Activated T-cell treated with anti-CD3 and anti-CD28 coated beads, Interleukin-2, amount 50 U/mL, for 72 hours (primary cell): ENCODE measurements around the gene BICC1. TPM values are rescaled to one million over a fixed set of nuclear protein-coding genes. Genes with fewer than 3 reads are reported as not detected.

Source experiments
- ATAC-seq, 2 donors: fragments of 150-1000 bp; cut with Tn5 transposase; replicated peaks in 1 of 2; 2 replicates each; pipeline ENCODE4 v1.10.0; 2021; ENCODE audit warnings: moderate library complexity in 2 of 2, mild to moderate bottlenecking in 1 of 2
- DNase-seq, 2 donors: peaks; one replicate each; pipeline ENCODE4 v3.0.0; 2021 to 2022; ENCODE audit warnings: mixed read lengths in 1 of 2
- H3K27ac Mint-ChIP-seq: one replicate; pipeline ENCODE4 v1.8.0; 2022; ENCODE audit warnings: mild to moderate bottlenecking, moderate library complexity, mixed read lengths
- H3K27me3 Mint-ChIP-seq: one replicate; pipeline ENCODE4 v1.8.0; 2022; ENCODE audit warnings: low read depth, mixed read lengths
- H3K36me3 Mint-ChIP-seq, 2 donors: one replicate each; pipeline ENCODE4 v1.8.0; 2022; ENCODE audit warnings: mixed read lengths in 2 of 2, mild to moderate bottlenecking in 1 of 2; ENCODE audit not compliant: insufficient read depth in 2 of 2
- H3K4me1 Mint-ChIP-seq: one replicate; pipeline ENCODE4 v1.8.0; 2022; ENCODE audit warnings: low read depth, mixed read lengths
- H3K4me3 Mint-ChIP-seq, 2 donors: one replicate each; pipeline ENCODE4 v1.8.0; 2022; ENCODE audit warnings: mild to moderate bottlenecking in 2 of 2, mixed read lengths in 2 of 2, moderate library complexity in 2 of 2
- H3K9me3 Mint-ChIP-seq, 2 donors: one replicate each; pipeline ENCODE4 v1.8.0; 2022; ENCODE audit warnings: mixed read lengths in 2 of 2
- total RNA-seq, 2 donors: library from RNA; stranded (reverse); gene quantifications; one replicate each; pipeline ENCODE4 v1.2.3, GENCODE V29; 2022

The BICC1 gene
- total RNA-seq, 2 donors from 2014 or later = not detected

DNA sequence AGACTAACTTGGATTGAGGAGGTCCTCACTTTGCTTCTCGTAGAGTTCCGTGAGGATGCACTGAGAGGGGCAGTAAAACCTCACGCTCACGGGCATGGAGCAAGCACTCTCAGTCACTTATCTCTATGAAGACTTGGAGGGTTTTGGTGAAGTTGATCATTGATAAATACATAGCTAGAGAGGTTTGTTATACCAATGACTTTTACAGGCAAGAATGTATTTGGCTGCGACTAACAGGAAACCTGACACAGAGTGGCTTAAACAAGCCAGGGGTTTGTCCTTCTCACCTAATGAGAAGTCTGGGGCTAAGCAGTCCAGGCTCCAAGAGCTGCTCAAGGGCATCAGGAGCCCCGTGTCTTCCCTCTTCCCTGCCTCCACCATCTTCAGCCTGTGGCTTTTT lies 6.1 kb downstream of the BICC1 start:
- no peak for ATAC-seq
- H3K36me3 Mint-ChIP-seq = peaks cover 0 to 2% of the 10 kb centered on the region in 2 donors
- no peak overlapping the region for H3K27ac Mint-ChIP-seq
- H3K27me3 Mint-ChIP-seq = peaks cover 63% of the 10 kb centered on the region
- no peak for DNase-seq
- no peak overlapping the region for H3K4me3 Mint-ChIP-seq
- no peaks in the 10 kb centered on the region for H3K9me3 Mint-ChIP-seq
- H3K4me1 Mint-ChIP-seq = peaks cover 11% of the 10 kb centered on the region

GRCh38 chr10:58529077-58529728 lies 16.5 kb downstream of the BICC1 start:
- ATAC-seq (no peak), DNase-seq (no peak)
- peaks cover 0 to 3% of the 10 kb centered on the region in 2 donors for H3K36me3 Mint-ChIP-seq
- H3K4me3 Mint-ChIP-seq = no peak overlapping the region
- no peak overlapping the region for H3K27ac Mint-ChIP-seq
- H3K27me3 Mint-ChIP-seq = peaks cover 6% of the 10 kb centered on the region
- peaks cover 2 to 3% of the 10 kb centered on the region in 2 donors for H3K9me3 Mint-ChIP-seq
- H3K4me1 Mint-ChIP-seq = no peaks in the 10 kb centered on the region

GRCh38 chr10:58531084-58531695 lies 18.5 kb downstream of the BICC1 start:
- Mint-ChIP-seq H3K4me3 (no peak overlapping the region), H3K27ac (no peak overlapping the region), H3K36me3 (peaks cover 2 to 4% of the 10 kb centered on the region in 2 donors), H3K27me3 (peaks cover 7% of the 10 kb centered on the region), H3K4me1 (no peaks in the 10 kb centered on the region), H3K9me3 (peaks cover 0 to 7% of the 10 kb centered on the region in 2 donors)
- ATAC-seq (peak; percentile 58 to 74), DNase-seq (peak; percentile 57 to 68)

GRCh38 chr10:58535311-58535710 lies 22.6 kb downstream of the BICC1 start:
- H3K36me3 Mint-ChIP-seq = peaks cover 2 to 4% of the 10 kb centered on the region in 2 donors
- no peak for ATAC-seq
- peaks cover 3 to 10% of the 10 kb centered on the region in 2 donors for H3K9me3 Mint-ChIP-seq
- no peak for DNase-seq
- no peaks in the 10 kb centered on the region for H3K4me1 Mint-ChIP-seq
- H3K27ac Mint-ChIP-seq = no peak overlapping the region
- H3K4me3 Mint-ChIP-seq = no peak overlapping the region
- H3K27me3 Mint-ChIP-seq = peaks cover 11% of the 10 kb centered on the region

- no peak for DNase-seq
- no peaks in the 10 kb centered on the region for H3K27me3 Mint-ChIP-seq
- H3K27ac Mint-ChIP-seq = no peak overlapping the region
These were observed 30.5 kb downstream of the BICC1 start for GRCh38 chr10:58543141-58543540.

DNA sequence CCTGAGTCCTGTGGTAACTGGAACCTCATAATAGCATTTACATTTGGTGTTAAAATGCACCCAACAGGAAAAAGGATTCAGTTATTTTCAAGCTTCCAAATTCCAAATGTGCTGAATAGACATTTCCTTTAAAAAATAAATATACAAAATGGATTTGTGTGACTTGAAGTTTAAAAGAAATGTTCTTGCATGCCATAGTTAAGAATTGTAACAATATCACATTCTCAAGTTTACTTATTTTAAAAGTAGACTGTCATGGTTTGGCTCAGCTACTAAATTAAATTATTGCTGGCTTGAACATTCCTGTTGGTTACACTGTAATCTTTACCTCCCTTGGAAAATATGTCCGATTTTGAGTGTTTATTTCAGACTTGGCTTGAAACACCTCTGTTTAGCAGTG lies 31.5 kb downstream of the BICC1 start:
- no peaks in the 10 kb centered on the region for H3K36me3 Mint-ChIP-seq
- no peaks in the 10 kb centered on the region for H3K4me1 Mint-ChIP-seq
- no peak overlapping the region for H3K27ac Mint-ChIP-seq
- H3K9me3 Mint-ChIP-seq = peaks cover 0 to under 1% of the 10 kb centered on the region in 2 donors
- H3K4me3 Mint-ChIP-seq = no peak overlapping the region
- ATAC-seq (no peak), DNase-seq (no peak)
- H3K27me3 Mint-ChIP-seq = no peaks in the 10 kb centered on the region

More at GRCh38 chr10:58543141-58543540, 30.5 kb downstream of the BICC1 start:
- no peak for ATAC-seq
- Mint-ChIP-seq H3K4me1 (no peaks in the 10 kb centered on the region), H3K4me3 (no peak overlapping the region), H3K36me3 (no peaks in the 10 kb centered on the region), H3K9me3 (peaks cover 0 to 2% of the 10 kb centered on the region in 2 donors)

- Mint-ChIP-seq H3K36me3 (no peaks in the 10 kb centered on the region), H3K27me3 (no peaks in the 10 kb centered on the region), H3K4me3 (no peak overlapping the region), H3K9me3 (no peaks in the 10 kb centered on the region), H3K27ac (no peak overlapping the region), H3K4me1 (no peaks in the 10 kb centered on the region)
- no peak for DNase-seq
- ATAC-seq = no peak
These were observed 32.8 kb downstream of the BICC1 start for GRCh38 chr10:58545427-58545826.

GRCh38 chr10:58546137-58546536 lies 33.5 kb downstream of the BICC1 start:
- Mint-ChIP-seq H3K36me3 (no peaks in the 10 kb centered on the region), H3K9me3 (no peaks in the 10 kb centered on the region), H3K27me3 (no peaks in the 10 kb centered on the region), H3K4me3 (no peak overlapping the region), H3K27ac (no peak overlapping the region), H3K4me1 (no peaks in the 10 kb centered on the region)
- DNase-seq (no peak), ATAC-seq (no peak)

DNA sequence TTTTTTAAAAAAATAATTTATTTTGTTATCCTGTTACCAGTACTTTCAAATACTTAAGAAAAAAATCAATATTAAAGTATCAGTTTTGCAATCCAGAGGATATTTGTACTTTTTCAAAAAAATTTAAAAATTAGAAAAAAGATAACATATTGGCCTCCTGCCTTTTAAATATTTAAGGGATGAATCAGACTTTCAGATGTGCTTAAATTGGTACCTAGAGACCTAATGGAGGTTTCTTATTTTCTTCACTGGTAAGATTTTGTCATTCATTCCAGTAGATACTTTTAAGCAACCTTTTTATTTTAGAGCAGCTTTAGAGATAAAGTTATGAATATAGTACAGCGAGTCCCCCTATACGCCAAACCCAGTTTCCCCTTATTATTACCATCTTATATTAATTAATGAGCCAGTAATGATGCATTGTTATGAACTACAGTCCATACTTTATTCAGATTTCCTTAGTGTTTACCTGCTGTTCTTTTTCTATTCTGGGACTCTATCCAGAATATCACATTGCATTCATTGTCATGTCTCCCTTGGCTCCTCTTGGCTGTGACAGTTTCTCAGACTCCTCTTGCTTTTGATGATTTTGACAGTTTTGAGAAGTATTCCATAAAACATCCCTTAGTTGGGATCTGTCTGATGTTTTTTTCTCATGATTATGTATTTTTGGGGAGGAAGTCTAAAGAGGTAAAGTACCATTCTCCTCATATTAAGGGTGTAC lies 34.2 kb downstream of the BICC1 start:
- Mint-ChIP-seq H3K4me3 (no peak overlapping the region), H3K27me3 (no peaks in the 10 kb centered on the region), H3K4me1 (no peaks in the 10 kb centered on the region), H3K27ac (no peak overlapping the region), H3K36me3 (no peaks in the 10 kb centered on the region), H3K9me3 (no peaks in the 10 kb centered on the region)
- DNase-seq (no peak), ATAC-seq (no peak)

DNA sequence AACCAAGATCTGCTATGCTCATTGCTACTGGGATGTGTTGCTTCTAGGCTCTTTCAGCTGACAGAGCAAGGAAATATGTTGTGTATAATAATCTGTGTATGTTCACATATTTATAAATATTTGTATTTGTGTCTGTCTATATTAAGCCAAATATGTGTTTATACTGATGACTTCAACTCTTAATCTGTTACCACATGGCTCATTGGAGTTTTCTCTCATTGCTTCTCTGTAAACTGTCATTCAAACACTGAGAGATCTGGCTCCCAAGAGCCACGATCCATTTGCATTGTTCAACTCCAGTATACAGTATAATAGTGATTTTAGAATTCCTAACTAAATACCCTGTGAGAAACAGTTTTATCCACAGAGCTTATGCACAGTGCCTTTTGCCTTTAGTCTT lies 35.3 kb downstream of the BICC1 start:
- no peak overlapping the region for H3K4me3 Mint-ChIP-seq
- H3K27ac Mint-ChIP-seq = no peak overlapping the region
- no peaks in the 10 kb centered on the region for H3K27me3 Mint-ChIP-seq
- ATAC-seq (no peak), DNase-seq (no peak)
- no peaks in the 10 kb centered on the region for H3K36me3 Mint-ChIP-seq
- H3K9me3 Mint-ChIP-seq = no peaks in the 10 kb centered on the region
- no peaks in the 10 kb centered on the region for H3K4me1 Mint-ChIP-seq

DNA sequence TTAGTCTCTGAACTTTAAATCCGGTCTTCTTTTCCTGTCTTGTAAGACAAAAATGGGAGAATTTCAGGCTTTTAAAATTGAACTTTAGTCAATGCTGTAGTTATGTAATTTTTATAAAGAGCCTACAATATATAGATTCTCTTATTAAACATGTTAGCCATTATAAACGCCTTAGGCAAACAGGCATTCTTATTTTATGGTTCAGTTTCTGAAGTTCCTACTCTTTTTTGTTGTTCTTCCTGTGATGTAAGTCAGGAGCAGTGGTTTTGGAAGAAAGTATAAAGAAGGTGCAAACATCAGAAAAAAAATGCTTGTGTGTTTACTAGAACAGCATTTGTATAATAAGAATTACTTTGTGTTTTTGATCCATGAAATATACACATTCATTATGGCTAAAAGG lies 41.6 kb downstream of the BICC1 start:
- DNase-seq (no peak), ATAC-seq (no peak)
- Mint-ChIP-seq H3K27me3 (no peaks in the 10 kb centered on the region), H3K27ac (no peak overlapping the region), H3K4me3 (no peak overlapping the region), H3K4me1 (no peaks in the 10 kb centered on the region), H3K36me3 (no peaks in the 10 kb centered on the region), H3K9me3 (peaks cover 1 to 5% of the 10 kb centered on the region in 2 donors)

DNA sequence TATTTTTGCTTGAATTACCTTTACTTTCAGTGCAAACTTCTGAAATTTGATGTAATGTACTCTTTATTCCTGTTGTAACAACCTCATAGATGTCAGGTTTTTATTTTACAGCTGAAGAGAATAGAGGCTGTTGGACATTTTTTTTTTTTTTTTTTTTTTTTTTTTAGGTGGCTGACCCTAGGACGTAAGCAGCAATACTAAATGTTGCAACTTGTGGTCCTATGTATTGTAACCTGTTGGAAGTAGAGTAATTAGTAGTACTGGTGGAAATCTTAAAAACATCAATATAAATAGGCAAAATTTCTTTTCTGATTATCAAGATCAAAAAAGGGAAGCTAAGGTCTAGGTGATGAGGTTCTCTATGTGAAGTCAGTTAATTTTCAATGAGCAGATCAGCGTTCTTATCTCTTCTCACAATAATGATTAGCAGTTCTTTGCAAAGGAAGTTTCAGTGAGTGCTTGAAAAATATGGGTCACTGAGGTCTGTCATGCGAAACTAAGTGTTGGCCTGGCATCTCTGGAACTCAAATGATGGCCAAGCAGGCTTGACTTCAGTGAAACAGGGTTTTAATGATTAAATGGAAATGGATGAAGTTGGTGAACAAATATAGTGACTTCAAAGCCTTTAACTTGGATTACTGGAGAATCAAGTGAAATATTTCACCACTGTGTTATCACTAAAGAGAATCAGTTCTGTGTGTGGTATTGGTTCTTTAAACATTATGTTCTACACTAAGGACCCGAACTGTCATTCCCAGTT lies 42.7 kb downstream of the BICC1 start:
- H3K4me3 Mint-ChIP-seq = no peak overlapping the region
- H3K4me1 Mint-ChIP-seq = no peaks in the 10 kb centered on the region
- H3K36me3 Mint-ChIP-seq = peaks cover under 1 to 2% of the 10 kb centered on the region in 2 donors
- H3K9me3 Mint-ChIP-seq = peaks cover 6 to 7% of the 10 kb centered on the region in 2 donors
- DNase-seq (no peak), ATAC-seq (no peak)
- H3K27ac Mint-ChIP-seq = no peak overlapping the region
- no peaks in the 10 kb centered on the region for H3K27me3 Mint-ChIP-seq

DNA sequence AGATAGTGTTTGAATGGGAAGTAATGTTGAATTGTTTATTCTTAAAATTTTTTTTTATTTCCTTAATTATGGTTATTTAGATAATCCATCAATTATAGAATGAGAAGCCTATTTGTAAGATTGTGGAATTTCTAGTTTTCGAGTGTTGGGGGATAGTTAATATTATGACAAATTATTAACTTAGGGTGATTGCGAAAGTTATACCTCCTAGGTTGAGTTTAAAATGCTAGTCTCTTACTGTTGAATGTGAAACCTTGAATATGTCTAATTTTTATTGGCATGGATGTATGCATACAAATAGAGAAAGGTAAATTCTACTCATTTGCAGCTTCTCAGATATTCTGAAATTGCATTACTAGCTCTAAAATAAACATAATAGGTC lies 43.2 kb downstream of the BICC1 start:
- H3K4me3 Mint-ChIP-seq = no peak overlapping the region
- ATAC-seq (no peak), DNase-seq (no peak)
- no peak overlapping the region for H3K27ac Mint-ChIP-seq
- H3K27me3 Mint-ChIP-seq = no peaks in the 10 kb centered on the region
- H3K36me3 Mint-ChIP-seq = peaks cover 2 to 3% of the 10 kb centered on the region in 2 donors
- H3K9me3 Mint-ChIP-seq = peaks cover 6 to 8% of the 10 kb centered on the region in 2 donors
- H3K4me1 Mint-ChIP-seq = no peaks in the 10 kb centered on the region
